Measurements from ENCODE around the gene SLC2A3.
"Not testable (repeated sequence)": the region's sequence is repeated elsewhere in the genome, so short reads cannot be mapped to it uniquely, and the experiment has no call there.

Gene SLC2A3

GRCh38 chr12:7971765-7972164 is 35.8 kb upstream of the SLC2A3 start:
- not testable (repeated sequence) for H3K9me3 ChIP-seq (ENCODE audit: control insufficient read depth, insufficient read depth, low read length); H3K27me3 ChIP-seq (ENCODE audit: control insufficient read depth, insufficient read depth, low read length); H3K36me3 ChIP-seq (ENCODE audit: control insufficient read depth, insufficient read depth, low read length); H3K9ac ChIP-seq (ENCODE audit: low read depth, low read length)
- Histone ChIP-seq H3K27ac (ENCODE audit: low read depth, low read length) (peak overlapping the region; percentile 96), H3K4me1 (ENCODE audit: control insufficient read depth, insufficient read depth, low read length) (peaks cover 19% of the 10 kb centered on the region), H3K4me3 (ENCODE audit: low read depth, low read length) (peak overlapping the region; percentile 56)

- Histone ChIP-seq H3K36me3 (ENCODE audit: control insufficient read depth, insufficient read depth, low read length) (no peaks in the 10 kb centered on the region), H3K9me3 (ENCODE audit: control insufficient read depth, insufficient read depth, low read length) (no peaks in the 10 kb centered on the region), H3K27ac (ENCODE audit: low read depth, low read length) (peak overlapping the region; percentile 96), H3K4me3 (ENCODE audit: low read depth, low read length) (peak overlapping the region; percentile 56), H3K4me1 (ENCODE audit: control insufficient read depth, insufficient read depth, low read length) (peaks cover 19% of the 10 kb centered on the region), H3K9ac (ENCODE audit: low read depth, low read length) (peak overlapping the region; percentile 66), H3K27me3 (ENCODE audit: control insufficient read depth, insufficient read depth, low read length) (no peaks in the 10 kb centered on the region)
Observed at GRCh38 chr12:7970475-7971252, 34.7 kb upstream of the SLC2A3 start.

- H3K36me3 ChIP-seq (ENCODE audit: control insufficient read depth, insufficient read depth, low read length), result no peaks in the 10 kb centered on the region; the same call in 1 of the 2 replicates
- peaks cover 11% of the 10 kb centered on the region for H3K4me1 ChIP-seq (ENCODE audit: control insufficient read depth, insufficient read depth, low read length)
- H3K9ac ChIP-seq (ENCODE audit: low read depth, low read length), result no peak overlapping the region
- H3K27me3 ChIP-seq (ENCODE audit: control insufficient read depth, insufficient read depth, low read length), result no peaks in the 10 kb centered on the region
- no peak overlapping the region for H3K4me3 ChIP-seq (ENCODE audit: low read depth, low read length)
- H3K27ac ChIP-seq (ENCODE audit: low read depth, low read length), result no peak overlapping the region
- no peaks in the 10 kb centered on the region for H3K9me3 ChIP-seq (ENCODE audit: control insufficient read depth, insufficient read depth, low read length)
Observed at GRCh38 chr12:7966563-7966962, 30.6 kb upstream of the SLC2A3 start.

- H3K27me3 ChIP-seq (ENCODE audit: control insufficient read depth, insufficient read depth, low read length); H3K27ac ChIP-seq (ENCODE audit: low read depth, low read length); H3K4me1 ChIP-seq (ENCODE audit: control insufficient read depth, insufficient read depth, low read length); H3K9ac ChIP-seq (ENCODE audit: low read depth, low read length); H3K9me3 ChIP-seq (ENCODE audit: control insufficient read depth, insufficient read depth, low read length); H3K36me3 ChIP-seq (ENCODE audit: control insufficient read depth, insufficient read depth, low read length); H3K4me3 ChIP-seq (ENCODE audit: low read depth, low read length): not testable (repeated sequence)
Observed at GRCh38 chr12:7964669-7965068, 28.7 kb upstream of the SLC2A3 start.

GRCh38 chr12:7961395-7962178 is 25.6 kb upstream of the SLC2A3 start:
- Histone ChIP-seq H3K36me3 (ENCODE audit: control insufficient read depth, insufficient read depth, low read length) (no peaks in the 10 kb centered on the region; the same call in 1 of the 2 replicates), H3K27ac (ENCODE audit: low read depth, low read length) (no peak overlapping the region), H3K9ac (ENCODE audit: low read depth, low read length) (no peak overlapping the region), H3K4me1 (ENCODE audit: control insufficient read depth, insufficient read depth, low read length) (peaks cover 26% of the 10 kb centered on the region), H3K27me3 (ENCODE audit: control insufficient read depth, insufficient read depth, low read length) (no peaks in the 10 kb centered on the region), H3K9me3 (ENCODE audit: control insufficient read depth, insufficient read depth, low read length) (no peaks in the 10 kb centered on the region), H3K4me3 (ENCODE audit: low read depth, low read length) (peak overlapping the region; percentile 68; the same call in 1 of the 2 replicates)

GRCh38 chr12:7959701-7960121 is 23.7 kb upstream of the SLC2A3 start:
- Histone ChIP-seq H3K36me3 (ENCODE audit: control insufficient read depth, insufficient read depth, low read length) (no peaks in the 10 kb centered on the region; the same call in 1 of the 2 replicates), H3K4me1 (ENCODE audit: control insufficient read depth, insufficient read depth, low read length) (peaks cover 26% of the 10 kb centered on the region), H3K27me3 (ENCODE audit: control insufficient read depth, insufficient read depth, low read length) (no peaks in the 10 kb centered on the region), H3K9me3 (ENCODE audit: control insufficient read depth, insufficient read depth, low read length) (no peaks in the 10 kb centered on the region), H3K27ac (ENCODE audit: low read depth, low read length) (peak overlapping the region; percentile 92), H3K9ac (ENCODE audit: low read depth, low read length) (0 out of 2 replicates have a peak overlapping the region, but pooled peaks have one; percentile 21), H3K4me3 (ENCODE audit: low read depth, low read length) (peak overlapping the region; percentile 68)

- peak overlapping the region; percentile 92 for H3K27ac ChIP-seq (ENCODE audit: low read depth, low read length)
- no peaks in the 10 kb centered on the region; the same call in 1 of the 2 replicates for H3K36me3 ChIP-seq (ENCODE audit: control insufficient read depth, insufficient read depth, low read length)
- 0 out of 2 replicates have a peak overlapping the region, but pooled peaks have one; percentile 21 for H3K9ac ChIP-seq (ENCODE audit: low read depth, low read length)
- peaks cover 26% of the 10 kb centered on the region for H3K4me1 ChIP-seq (ENCODE audit: control insufficient read depth, insufficient read depth, low read length)
- no peaks in the 10 kb centered on the region for H3K9me3 ChIP-seq (ENCODE audit: control insufficient read depth, insufficient read depth, low read length)
- H3K4me3 ChIP-seq (ENCODE audit: low read depth, low read length), result peak overlapping the region; percentile 68
- no peaks in the 10 kb centered on the region for H3K27me3 ChIP-seq (ENCODE audit: control insufficient read depth, insufficient read depth, low read length)
Observed at GRCh38 chr12:7959278-7959677, 23.3 kb upstream of the SLC2A3 start.

GRCh38 chr12:7954877-7955276 is 18.9 kb upstream of the SLC2A3 start:
- H3K27ac ChIP-seq (ENCODE audit: low read depth, low read length); H3K4me3 ChIP-seq (ENCODE audit: low read depth, low read length); H3K36me3 ChIP-seq (ENCODE audit: control insufficient read depth, insufficient read depth, low read length); H3K27me3 ChIP-seq (ENCODE audit: control insufficient read depth, insufficient read depth, low read length); H3K9ac ChIP-seq (ENCODE audit: low read depth, low read length); H3K9me3 ChIP-seq (ENCODE audit: control insufficient read depth, insufficient read depth, low read length): not testable (repeated sequence)
- peaks cover 20% of the 10 kb centered on the region for H3K4me1 ChIP-seq (ENCODE audit: control insufficient read depth, insufficient read depth, low read length)

GRCh38 chr12:7954418-7954817 is 18.4 kb upstream of the SLC2A3 start:
- H3K27ac ChIP-seq (ENCODE audit: low read depth, low read length); H3K4me3 ChIP-seq (ENCODE audit: low read depth, low read length); H3K36me3 ChIP-seq (ENCODE audit: control insufficient read depth, insufficient read depth, low read length); H3K9ac ChIP-seq (ENCODE audit: low read depth, low read length); H3K27me3 ChIP-seq (ENCODE audit: control insufficient read depth, insufficient read depth, low read length); H3K9me3 ChIP-seq (ENCODE audit: control insufficient read depth, insufficient read depth, low read length): not testable (repeated sequence)
- H3K4me1 ChIP-seq (ENCODE audit: control insufficient read depth, insufficient read depth, low read length), result peaks cover 16% of the 10 kb centered on the region

GRCh38 chr12:7953912-7954311 is 17.9 kb upstream of the SLC2A3 start:
- not testable (repeated sequence) for H3K27me3 ChIP-seq (ENCODE audit: control insufficient read depth, insufficient read depth, low read length); H3K27ac ChIP-seq (ENCODE audit: low read depth, low read length); H3K4me3 ChIP-seq (ENCODE audit: low read depth, low read length); H3K9ac ChIP-seq (ENCODE audit: low read depth, low read length); H3K9me3 ChIP-seq (ENCODE audit: control insufficient read depth, insufficient read depth, low read length); H3K36me3 ChIP-seq (ENCODE audit: control insufficient read depth, insufficient read depth, low read length)
- peaks cover 11% of the 10 kb centered on the region for H3K4me1 ChIP-seq (ENCODE audit: control insufficient read depth, insufficient read depth, low read length)

- Histone ChIP-seq H3K4me3 (ENCODE audit: low read depth, low read length) (no peak overlapping the region), H3K27me3 (ENCODE audit: control insufficient read depth, insufficient read depth, low read length) (no peaks in the 10 kb centered on the region), H3K36me3 (ENCODE audit: control insufficient read depth, insufficient read depth, low read length) (no peaks in the 10 kb centered on the region), H3K9me3 (ENCODE audit: control insufficient read depth, insufficient read depth, low read length) (no peaks in the 10 kb centered on the region), H3K4me1 (ENCODE audit: control insufficient read depth, insufficient read depth, low read length) (no peaks in the 10 kb centered on the region), H3K27ac (ENCODE audit: low read depth, low read length) (no peak overlapping the region), H3K9ac (ENCODE audit: low read depth, low read length) (no peak overlapping the region)
Observed at GRCh38 chr12:7951671-7952070, 15.7 kb upstream of the SLC2A3 start.

Data from HUES48 (cell line).